Right ventricle myocardium superior (tissue), 1 donor: ENCODE measurements around the gene STAC. TPM values are rescaled to one million over a fixed set of nuclear protein-coding genes. Genes with fewer than 3 reads are reported as not detected.
"Not testable (repeated sequence)": the region's sequence is repeated elsewhere in the genome, so short reads cannot be mapped to it uniquely, and the experiment has no call there.

ENCODE experiments used
- ATAC-seq: fragments of 200-7000 bp; cut with Tn5 transposase; one replicate; pipeline ENCODE4 v1.9.1; 2020; ENCODE audit warnings: mild to moderate bottlenecking; ENCODE audit not compliant: poor library complexity
- DNase-seq: peaks from one replicate; pipeline ENCODE4 v3.0.0-alpha.2; 2020
- intact Hi-C: fragments of 100-400 bp; cut with DNase I; formaldehyde crosslinking; loops from one replicate; pipeline ENCODE4 v1.11.2; 2022
- total RNA-seq: library from RNA; stranded (reverse); fragmentation: NEBNext Ultra II Directional; extraction: Animal tissue kit (Norgen Biotek cat#: 25700); gene quantifications from one replicate; pipeline ENCODE4 v1.2.1, GENCODE V29; 2021
- donor health status: DM: no; HTN: yes; CAD: no; lungs with severe emphysema.

The STAC gene
- total RNA-seq, 1 donor from 2014 or later = 0.43 TPM

DNA sequence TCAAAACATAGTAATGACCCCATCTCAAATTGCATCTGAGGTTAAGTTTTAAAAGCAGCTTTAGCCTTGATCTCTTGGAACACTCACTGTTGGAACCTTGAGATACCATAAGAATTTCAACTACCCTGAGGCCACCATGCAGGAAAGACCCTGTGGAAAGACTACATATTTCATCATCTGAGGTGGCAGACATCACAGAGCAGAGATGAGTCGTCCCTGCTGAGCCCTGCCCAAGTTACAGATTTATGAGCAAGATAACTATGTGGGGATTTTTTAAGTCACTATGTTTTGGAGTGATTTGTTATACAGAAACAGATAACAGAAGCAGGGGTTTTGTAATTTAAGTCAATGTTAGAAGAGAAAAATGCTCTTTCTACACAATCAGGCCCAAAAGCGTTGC lies 168.4 kb downstream of the STAC start:
- intact Hi-C loops = no loop called here
- ATAC-seq (no peak), DNase-seq (no peak)

DNA sequence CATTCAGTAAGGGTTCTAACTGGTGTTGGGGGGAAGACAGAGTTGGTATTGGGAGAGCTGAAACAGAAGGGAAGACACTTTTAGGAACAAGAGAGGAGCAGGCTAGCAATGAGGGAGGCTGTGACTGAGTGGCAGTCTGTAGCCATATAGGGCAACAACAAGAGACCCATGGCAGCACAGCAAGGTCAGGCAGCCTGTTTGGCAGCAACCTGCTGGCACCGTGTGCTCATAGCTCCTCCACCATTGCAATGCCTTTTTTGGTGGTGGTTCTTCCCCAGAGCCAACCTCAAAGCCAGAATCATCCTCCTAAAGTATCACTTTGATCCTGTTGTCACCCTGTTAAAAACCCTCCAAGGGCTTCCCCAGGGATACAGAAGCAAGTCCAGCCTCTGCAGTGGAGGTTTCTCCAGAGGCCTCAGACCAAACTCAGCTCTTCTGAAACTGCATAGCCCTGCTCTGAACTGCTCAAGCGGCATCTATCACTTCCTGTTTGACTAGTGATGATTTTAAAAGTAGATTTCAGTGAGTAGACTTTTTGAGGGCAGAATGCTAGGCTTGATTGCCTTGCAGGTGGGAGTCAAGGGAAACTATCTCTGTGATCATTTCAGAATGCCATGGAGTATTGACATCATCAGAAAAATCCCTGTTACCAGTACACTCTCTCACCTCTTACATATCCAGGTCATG lies 176.9 kb downstream of the STAC start:
- ATAC-seq (no peak), DNase-seq (no peak)
- intact Hi-C loops = no loop called here

DNA sequence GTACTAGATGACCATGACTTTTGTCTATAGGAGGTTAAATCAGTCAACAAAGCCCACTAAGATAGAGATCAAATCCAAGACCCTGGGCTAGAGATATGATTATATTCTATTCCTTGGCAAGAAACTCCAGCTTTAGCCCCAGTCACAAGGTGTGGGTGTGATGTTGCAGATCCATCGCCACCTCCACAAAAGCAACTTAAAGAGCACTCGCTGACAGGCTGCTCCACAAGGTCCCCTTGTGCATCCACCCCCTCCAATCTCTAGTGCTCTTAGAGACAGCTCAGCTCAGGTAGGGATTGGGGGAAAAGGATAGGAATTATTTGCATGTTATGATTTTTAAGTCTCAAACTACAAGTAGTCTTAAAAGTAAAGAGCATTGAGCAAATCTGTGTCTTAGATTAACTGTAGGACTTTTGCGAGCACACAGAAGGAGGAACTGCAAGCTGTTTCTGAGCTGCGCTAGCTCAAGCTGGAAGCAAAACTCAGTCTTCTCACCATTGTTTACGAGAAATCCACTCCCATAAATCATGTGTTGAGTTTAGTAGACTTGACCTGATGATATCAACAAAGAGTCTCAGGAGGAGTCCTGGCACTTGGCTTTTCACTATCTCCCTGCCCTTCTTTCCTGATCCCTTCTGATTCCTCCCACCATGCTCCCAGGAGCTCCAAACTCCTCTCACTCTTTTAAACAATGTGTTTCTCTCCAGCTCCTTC lies 177.6 kb downstream of the STAC start:
- intact Hi-C loops = no loop called here
- ATAC-seq = no peak
- no peak for DNase-seq

DNA sequence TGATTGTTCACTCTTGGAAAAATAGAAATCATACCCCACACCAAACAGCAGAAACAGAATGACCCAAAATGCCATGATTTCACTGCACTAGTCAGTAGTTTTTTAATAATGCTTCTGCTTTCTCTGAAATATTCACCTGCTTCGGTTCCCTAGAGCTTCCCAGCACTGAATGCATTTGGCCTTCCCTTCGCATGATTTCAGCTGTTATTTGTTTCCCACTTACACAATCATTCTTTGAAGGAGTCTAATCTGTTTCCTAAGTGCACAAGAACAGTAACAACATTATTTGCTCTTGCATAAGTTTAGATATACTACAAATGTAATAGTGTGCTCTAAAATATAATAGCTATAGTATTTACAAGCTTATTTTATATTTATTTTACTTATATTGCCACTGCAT lies 178.7 kb downstream of the STAC start:
- no peak for DNase-seq
- no peak for ATAC-seq
- intact Hi-C loops = no loop called here

DNA sequence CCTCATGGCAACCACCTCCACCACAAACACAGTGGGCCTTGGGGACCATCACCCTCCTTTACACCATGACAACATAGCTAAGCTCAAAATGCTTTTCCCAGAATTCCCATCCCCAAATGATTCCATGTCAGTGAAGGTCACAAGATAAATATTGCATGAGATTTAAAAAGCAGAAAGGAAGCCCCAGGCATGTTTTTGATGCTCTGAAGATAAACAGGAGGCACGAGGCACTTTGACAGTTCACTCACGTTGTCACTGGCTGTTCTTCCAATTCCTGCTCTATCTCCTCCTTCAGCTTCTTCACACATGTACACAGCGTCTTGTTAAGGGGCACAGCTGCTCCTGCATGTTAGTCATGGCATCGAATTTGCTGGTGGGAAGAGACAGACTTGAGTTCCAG lies 180.4 kb downstream of the STAC start:
- DNase-seq = no peak
- intact Hi-C loops = no loop called here
- no peak for ATAC-seq

DNA sequence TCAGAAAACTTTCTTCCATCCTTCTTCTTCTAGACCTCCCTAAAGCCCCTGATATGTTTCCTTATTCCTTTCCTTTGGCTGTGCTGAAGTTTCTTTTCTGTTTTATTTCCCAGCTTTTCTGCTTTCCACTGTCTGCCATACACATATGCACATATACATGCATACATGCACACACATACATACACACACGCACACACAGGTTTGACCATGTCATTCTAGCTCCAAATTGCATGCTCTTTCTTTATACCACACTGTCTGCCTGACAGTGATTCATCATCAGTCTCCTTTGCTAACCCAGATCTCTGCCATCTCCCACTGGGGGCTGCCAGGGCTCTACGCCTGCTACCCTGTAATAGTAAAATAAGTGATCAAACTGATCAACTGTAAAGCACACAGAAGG lies 181.3 kb downstream of the STAC start:
- intact Hi-C loops = no loop called here
- DNase-seq (no peak), ATAC-seq (no peak)

DNA sequence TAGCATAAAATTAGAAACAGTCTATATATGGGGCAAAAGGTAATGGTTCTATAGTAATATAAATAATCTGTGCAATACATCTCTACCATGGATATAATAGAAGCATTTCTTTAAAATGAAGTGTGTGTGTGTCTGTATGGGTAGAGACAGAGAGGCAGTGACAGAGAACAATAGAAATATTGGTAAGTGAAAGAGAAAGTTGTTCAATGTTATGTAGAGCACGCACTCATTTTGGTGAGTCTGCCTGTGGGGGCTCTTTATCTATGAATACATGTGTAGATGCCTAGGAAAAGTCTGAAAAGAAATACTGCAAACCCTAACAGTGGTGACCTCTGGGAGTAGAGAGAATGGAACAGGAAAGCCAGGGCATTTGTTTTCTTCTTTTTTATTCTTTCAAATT lies 182.6 kb downstream of the STAC start:
- no peak for ATAC-seq

DNA sequence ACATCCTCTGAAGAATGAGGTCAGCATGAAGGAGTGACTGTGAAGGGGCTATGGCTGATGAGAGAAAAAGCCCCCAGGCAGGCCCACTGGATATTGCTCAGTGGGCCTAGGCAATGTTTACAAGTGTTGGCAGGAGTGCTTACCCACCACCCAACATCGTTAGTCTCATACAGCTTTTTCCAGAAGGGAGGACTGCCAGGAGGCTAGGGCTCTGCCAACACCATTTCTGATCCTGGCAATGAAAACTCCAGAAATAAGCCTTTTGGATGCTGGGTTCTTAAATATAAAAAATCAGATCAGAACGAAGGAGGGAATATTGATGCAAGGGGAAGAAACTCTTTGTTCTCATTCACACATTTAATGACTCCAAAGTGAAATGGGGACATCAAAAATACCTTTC lies 194.9 kb downstream of the STAC start:
- ATAC-seq = no peak
- intact Hi-C loops = no loop called here
- no peak for DNase-seq

More for the DNA sequence above, 182.6 kb downstream of the STAC start:
- intact Hi-C loops = no loop called here
- DNase-seq = no peak

DNA sequence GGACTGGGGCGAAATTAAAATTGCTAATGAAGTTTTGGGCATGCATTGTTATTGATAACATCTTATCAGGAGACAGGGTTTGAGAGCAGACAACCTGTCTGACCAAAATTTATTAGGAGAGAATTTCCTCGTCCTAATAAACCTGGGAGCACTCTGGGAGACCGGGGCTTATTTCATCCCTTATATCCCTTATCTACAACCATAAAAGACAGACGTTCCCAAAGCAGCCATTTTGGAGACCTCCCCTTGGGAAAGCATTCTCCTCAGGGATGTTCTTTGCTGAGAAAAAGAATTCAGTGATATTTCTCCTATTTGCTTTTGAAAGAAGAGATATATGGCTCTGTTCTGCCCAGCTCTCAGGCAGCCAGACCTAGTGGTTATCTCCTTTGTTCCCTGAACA lies 198.1 kb downstream of the STAC start:
- ATAC-seq, intact Hi-C loops, DNase-seq: not testable (repeated sequence)

DNA sequence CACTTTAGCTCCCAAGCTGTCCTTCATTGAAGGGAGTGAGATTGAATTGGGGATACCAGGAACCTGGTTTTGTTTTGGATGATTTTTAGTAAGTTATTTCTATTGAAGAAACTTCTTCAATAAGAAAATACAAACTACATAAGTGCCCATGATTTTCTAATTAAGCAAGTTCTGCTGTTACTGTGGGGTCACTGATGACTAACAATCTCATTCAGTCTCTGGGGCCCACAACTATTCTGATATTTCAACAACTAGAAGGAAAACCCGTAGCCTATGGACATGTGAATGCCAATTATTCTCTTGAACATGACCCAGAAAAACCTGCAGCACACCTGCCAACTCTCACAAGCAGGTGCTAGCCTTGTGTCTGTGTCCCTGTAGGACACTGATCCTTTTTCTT lies 199.4 kb downstream of the STAC start:
- DNase-seq (no peak), ATAC-seq (no peak)
- intact Hi-C loops = no loop called here

DNA sequence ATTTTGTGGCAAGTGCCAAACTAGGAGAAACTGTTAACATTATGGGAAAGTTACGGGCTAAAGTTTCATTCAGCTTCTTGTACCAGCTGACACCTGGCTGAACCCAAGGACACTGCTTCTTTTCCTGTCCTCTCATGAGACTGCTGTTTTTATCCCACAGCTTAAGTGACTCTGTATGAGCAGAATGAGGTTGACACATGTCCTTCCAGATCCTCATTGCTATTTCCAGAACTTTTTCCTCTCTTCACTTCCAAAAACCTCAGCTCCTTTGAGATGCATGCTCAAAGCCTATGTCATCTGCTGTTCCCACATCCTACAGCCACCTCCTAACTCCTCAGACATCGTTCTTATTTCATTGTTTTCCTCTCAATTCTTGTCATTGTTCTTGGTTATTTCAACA lies 200.4 kb downstream of the STAC start:
- intact Hi-C loops = no loop called here
- DNase-seq (no peak), ATAC-seq (no peak)

DNA sequence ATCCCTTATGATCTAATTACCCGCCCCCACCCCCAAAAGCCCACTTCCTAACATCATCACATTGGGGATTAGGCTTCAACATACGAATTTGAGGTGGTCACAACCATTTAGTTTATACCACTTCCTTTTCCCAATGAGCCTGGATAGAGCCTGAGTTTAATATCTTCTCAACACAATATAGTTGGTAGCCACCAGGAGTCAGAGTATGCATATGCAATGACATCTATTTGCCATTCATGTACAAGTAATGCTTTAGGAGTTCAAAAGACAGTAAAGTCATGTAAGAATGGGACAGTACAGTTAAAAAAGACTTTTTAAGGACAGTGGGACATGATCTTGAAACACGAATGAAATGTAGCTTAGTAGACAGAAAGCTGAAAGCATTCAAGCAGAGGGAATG lies 211.7 kb downstream of the STAC start:
- DNase-seq = no peak
- no peak for ATAC-seq
- intact Hi-C loops = no loop called here

DNA sequence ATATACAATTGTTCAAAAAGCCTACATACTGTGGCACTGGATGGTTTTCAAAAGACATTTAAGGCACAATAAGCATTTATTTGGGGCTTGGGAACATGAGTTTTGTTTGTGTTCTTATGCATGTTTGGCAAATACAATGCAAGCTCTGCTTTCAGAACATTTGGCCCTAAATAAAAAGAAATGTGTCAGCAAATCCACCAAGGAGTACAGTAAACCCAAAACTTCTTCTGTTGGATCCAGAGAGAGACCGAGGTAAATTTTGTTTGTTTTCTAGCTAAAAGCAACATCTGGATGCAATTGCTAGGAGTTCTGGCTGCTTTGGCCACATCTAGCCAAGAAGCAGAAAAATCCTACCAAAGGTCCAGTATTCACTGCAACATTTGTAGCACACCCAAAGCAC lies 215.2 kb downstream of the STAC start:
- intact Hi-C loops = no loop called here
- no peak for DNase-seq

DNA sequence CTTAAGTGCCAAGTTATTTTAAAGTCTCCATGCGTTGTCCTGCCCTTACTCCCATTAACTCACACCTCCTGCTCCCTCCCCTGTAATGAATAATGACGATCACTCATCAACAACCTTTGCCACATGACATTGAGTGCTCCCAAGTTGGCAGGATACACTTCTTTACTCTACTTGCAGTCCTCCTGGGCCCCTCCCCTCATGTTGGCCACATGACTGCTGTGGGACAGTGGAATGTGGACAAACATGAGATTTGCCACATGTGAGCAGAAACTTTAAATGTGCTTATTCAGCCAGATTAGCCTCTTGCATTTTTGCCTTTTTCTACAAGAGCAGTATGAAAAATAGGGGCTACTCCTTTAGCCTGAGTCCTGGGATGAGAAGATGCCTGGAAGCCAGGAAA lies 216.1 kb downstream of the STAC start:
- DNase-seq (no peak), ATAC-seq (no peak)
- intact Hi-C loops = no loop called here

More for the DNA sequence above, 215.2 kb downstream of the STAC start:
- no peak for ATAC-seq

DNA sequence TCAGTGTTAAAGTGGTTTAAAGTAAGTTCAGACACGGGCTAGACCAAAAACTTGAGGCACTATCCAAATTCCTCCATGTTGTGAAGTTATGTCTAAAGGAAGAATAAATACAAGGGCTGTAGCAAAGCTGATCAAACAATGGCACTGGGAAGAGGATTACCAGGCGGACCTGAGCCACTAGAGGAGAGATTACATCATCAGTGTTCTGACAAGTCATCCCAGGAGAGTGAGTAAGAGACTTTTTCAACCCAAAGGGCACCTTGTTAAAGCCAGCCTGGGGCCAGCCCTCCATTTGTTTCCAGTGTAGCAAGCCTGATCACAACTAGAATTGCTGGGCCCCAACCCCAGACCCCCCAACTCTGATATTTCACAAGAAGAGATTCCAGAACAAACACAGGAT lies 217.1 kb downstream of the STAC start:
- no peak for ATAC-seq
- intact Hi-C loops = no loop called here
- no peak for DNase-seq
